ACC112 (cell line): ENCODE data around the gene GRP.
"Not testable (repeated sequence)": the region's sequence is repeated elsewhere in the genome, so short reads cannot be mapped to it uniquely, and the experiment has no call there.

Source experiments
- H2AFZ ChIP-seq: fragments of 200-600 bp; sonication (generic); one replicate; pipeline ENCODE4 v1.6.0; 2017; ENCODE audit warnings: antibody characterized with exemption, low read length; ENCODE audit not compliant: unreplicated experiment
- H3K27ac ChIP-seq: fragments of 200-600 bp; sonication (generic); 2 replicates; pipeline ENCODE4 v1.5.1; 2014; ENCODE audit warnings: low read depth, mild to moderate bottlenecking, antibody characterized with exemption, low read length, moderate library complexity
- H3K27me3 ChIP-seq: fragments of 200-600 bp; sonication (generic); 2 replicates; pipeline ENCODE4 v1.6.1; 2014; ENCODE audit warnings: mild to moderate bottlenecking, antibody characterized with exemption, low read length, moderate library complexity, mixed read lengths; ENCODE audit not compliant: insufficient read depth
- H3K36me3 ChIP-seq: fragments of 200-600 bp; sonication (generic); 2 replicates; pipeline ENCODE4 v1.6.1; 2016; ENCODE audit warnings: mild to moderate bottlenecking, antibody characterized with exemption, low read length, moderate library complexity, mixed read lengths; ENCODE audit not compliant: insufficient read depth
- H3K4me1 ChIP-seq: fragments of 200-600 bp; sonication (generic); one replicate; pipeline ENCODE4 v1.6.1; 2016; ENCODE audit warnings: low read length, mixed read lengths; ENCODE audit not compliant: insufficient read depth, unreplicated experiment, control insufficient read depth
- H3K4me3 ChIP-seq: fragments of 200-600 bp; sonication (generic); 2 replicates; pipeline ENCODE4 v1.5.1; 2014; ENCODE audit warnings: mild to moderate bottlenecking, low read depth, low read length
- H3K79me2 ChIP-seq: fragments of 200-600 bp; sonication (generic); one replicate; pipeline ENCODE4 v1.6.0; 2016; ENCODE audit warnings: low read length; ENCODE audit not compliant: control insufficient read depth, unreplicated experiment, insufficient read depth

Gene GRP

DNA sequence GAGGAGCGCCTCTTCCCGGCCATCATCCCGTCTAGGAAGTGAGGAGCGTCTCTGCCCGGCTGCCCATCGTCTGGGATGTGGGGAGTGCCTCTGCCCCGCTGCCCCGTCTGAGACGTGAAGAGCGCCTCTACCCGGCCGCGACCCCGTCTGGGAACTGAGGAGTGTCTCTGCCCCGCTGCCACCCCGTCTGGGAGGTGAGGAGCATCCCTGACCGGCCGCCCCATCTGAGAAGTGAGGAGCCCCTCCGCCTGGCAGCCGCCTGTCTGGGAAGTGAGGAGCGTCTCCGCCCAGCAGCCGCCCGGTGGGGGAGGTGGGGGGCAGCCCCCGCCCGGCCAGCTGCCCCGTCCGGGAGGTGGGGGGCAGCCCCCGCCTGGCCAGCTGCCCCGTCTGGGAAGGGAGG lies 35.5 kb downstream of the GRP start:
- H3K27me3 ChIP-seq = peaks cover 39% of the 10 kb centered on the region
- H2AFZ ChIP-seq, H3K4me1 ChIP-seq, H3K79me2 ChIP-seq, H3K27ac ChIP-seq, H3K4me3 ChIP-seq, H3K36me3 ChIP-seq: not testable (repeated sequence)

DNA sequence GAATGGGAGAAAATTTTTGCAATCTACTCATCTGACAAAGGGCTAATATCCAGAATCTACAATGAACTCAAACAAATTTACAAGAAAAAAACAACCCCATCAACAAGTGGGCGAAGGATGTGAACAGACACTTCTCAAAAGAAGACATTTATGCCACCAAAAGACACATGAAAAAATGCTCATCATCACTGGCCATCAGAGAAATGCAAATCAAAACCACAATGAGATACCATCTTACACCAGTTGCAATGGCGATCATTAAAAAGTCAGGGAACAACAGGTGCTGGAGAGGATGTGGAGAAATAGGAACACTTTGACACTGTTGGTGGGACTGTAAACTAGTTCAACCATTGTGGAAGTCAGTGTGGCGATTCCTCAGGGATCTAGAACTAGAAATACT lies 41.9 kb downstream of the GRP start:
- not testable (repeated sequence) for H3K4me1 ChIP-seq, H2AFZ ChIP-seq, H3K27ac ChIP-seq, H3K4me3 ChIP-seq, H3K36me3 ChIP-seq, H3K79me2 ChIP-seq
- peaks cover 43% of the 10 kb centered on the region for H3K27me3 ChIP-seq

DNA sequence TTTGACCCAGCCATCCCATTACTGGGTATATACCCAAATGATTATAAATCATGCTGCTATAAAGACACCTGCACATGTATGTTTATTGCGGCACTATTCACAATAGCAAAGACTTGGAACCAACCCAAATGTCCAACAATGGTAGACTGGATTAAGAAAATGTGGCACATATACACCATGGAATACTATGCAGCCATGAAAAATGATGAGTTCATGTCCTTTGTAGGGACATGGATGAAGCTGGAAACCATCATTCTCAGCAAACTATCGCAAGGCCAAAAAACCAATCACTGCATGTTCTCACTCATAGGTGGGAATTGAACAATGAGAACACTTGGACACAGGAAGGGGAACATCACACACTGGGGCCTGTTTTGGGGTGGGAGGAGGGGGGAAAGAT lies 42.3 kb downstream of the GRP start:
- not testable (repeated sequence) for H3K79me2 ChIP-seq, H3K4me3 ChIP-seq, H2AFZ ChIP-seq, H3K36me3 ChIP-seq, H3K4me1 ChIP-seq, H3K27ac ChIP-seq
- H3K27me3 ChIP-seq = peaks cover 47% of the 10 kb centered on the region

DNA sequence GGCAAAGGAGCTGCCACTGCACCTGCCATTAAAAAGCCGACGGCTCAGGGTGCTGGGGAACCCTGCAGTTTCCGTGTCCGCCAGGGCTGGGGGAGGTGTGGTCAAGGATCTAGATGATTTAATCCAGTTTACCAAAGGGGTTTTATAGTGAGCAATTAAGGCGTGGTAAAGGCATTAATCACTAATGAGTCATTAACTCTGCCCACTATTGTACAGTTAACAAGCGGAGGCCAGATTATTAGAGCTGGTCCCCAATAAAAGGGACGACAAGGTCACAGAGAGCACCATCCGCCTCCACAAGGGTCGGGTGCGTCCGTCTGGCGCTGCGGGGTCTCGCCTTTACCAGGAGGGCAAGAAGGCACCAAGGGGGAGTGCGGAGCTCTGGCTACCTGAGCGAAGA lies 43.7 kb downstream of the GRP start:
- Histone ChIP-seq H3K36me3 (no peaks in the 10 kb centered on the region), H3K4me1 (no peaks in the 10 kb centered on the region), H3K79me2 (no peaks in the 10 kb centered on the region), H2AFZ (no peak overlapping the region), H3K27me3 (peaks cover 62% of the 10 kb centered on the region), H3K27ac (no peak overlapping the region), H3K4me3 (no peak overlapping the region)

DNA sequence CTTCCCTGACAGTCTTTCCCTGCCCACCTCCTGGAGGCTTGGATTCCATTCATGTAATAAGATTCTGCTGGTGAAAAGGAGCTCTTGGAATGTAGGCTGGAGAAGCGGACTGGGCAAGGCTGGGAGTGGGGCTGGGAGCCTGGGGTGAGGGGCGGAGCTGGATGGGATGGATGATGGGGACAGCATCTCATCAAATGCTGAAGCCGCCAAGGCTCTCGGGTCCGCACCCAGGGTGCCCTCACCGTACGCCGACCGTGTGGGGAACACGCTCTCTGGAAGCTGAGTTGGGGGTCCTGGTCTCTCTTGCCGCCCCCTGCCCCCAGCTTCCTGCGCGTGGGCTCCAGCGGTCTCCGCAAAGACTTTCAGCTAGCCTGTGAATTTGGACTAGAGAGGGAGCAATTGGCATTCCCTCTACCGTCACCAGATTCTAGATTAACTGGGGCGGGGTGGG lies 44.2 kb downstream of the GRP start:
- peaks cover 65% of the 10 kb centered on the region for H3K27me3 ChIP-seq
- H2AFZ ChIP-seq = no peak overlapping the region
- no peaks in the 10 kb centered on the region for H3K4me1 ChIP-seq
- no peaks in the 10 kb centered on the region for H3K36me3 ChIP-seq
- H3K4me3 ChIP-seq = no peak overlapping the region
- H3K79me2 ChIP-seq = no peaks in the 10 kb centered on the region
- H3K27ac ChIP-seq = no peak overlapping the region

DNA sequence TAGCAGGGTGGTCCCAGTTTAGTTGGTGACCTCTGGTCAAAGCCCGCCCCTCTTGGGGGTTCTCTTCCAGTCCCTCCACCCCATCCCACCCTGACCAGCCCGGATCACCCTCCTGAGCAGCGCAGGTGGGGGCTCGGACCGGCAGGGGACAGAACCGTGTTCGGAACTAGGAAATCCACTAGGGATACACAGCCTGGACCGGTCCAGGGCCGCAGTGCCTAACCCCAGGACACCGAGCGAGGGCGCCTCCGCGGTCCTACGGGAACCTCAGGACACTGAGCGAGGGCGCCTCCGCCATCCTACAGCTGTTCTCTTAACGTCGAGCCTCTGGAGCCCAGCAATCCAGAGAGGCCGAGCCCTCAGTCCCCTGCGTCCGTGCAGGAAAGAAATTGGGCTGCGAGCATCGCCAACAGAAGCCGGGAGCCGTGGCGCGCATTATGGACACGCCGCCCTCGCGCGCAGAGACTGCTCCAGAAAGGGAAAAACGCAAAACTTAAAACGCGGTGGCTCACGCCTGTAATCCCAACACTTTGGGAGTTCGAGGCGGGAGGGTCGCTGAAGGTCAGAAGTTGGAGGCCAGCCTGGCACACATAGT lies 44.8 kb downstream of the GRP start:
- Histone ChIP-seq H3K4me1 (no peaks in the 10 kb centered on the region), H3K27ac (no peak overlapping the region), H3K4me3 (peak overlapping the region; percentile 69), H3K27me3 (peaks cover 71% of the 10 kb centered on the region), H3K79me2 (no peaks in the 10 kb centered on the region), H3K36me3 (no peaks in the 10 kb centered on the region), H2AFZ (no peak overlapping the region)

DNA sequence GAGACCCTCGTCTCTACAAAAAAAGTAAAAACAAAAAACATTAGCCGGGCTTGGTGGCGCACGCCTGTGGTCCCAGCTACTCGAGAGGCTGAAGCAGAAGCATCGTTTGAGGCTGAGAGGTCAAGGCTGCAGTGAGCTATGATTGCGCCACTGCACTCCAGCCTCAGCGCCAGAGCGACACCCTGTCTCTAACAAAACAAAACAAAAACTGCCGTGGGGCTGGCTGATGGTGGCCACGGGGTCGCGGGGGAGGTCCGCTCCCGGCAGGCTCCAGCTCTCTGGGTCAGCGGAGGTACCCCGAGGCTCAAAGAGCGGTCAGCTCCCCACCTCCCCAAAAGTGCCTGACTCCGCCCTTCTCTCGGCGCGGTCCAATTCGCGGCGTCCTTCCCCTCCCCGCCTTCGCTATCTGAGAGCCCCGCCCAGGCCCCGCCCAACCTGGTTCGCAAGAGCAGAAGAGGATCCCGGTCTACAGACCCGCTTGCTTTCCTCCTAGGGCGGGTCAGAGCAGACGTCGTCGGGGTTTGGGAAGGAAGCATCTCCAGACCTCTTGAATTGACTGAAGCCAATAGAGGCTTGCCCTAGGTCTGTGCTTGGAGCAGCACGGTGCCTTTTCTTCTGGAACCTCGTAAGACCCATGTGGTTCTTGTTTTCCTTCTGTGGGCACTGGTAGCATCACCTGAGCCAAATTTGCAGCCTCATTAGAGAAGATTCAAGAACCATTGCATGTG lies 45.5 kb downstream of the GRP start:
- Histone ChIP-seq H3K27me3 (peaks cover 78% of the 10 kb centered on the region), H3K27ac (no peak overlapping the region), H3K36me3 (no peaks in the 10 kb centered on the region), H3K4me3 (peak overlapping the region; percentile 69), H3K79me2 (no peaks in the 10 kb centered on the region), H2AFZ (no peak overlapping the region), H3K4me1 (no peaks in the 10 kb centered on the region)

DNA sequence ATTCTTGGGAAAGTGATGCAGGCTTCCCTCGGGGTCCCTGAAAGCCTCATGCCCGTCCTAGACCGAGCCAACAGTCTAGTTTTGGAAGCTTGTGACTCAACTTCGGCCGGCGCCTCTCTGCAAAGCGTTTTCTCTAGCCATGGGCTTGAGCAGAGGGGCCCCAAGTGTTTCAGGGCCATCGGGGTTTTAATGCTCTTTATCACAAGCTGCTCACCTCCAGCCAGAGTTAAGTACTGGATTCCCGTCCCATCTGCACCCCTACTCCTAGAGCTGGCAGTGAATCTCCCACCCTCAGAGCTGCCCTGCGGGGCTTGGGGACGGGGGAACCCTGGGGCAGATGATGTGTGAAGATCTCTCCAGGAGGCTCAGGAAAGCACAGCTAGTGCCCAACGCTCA lies 46.0 kb downstream of the GRP start:
- Histone ChIP-seq H3K36me3 (no peaks in the 10 kb centered on the region), H3K27me3 (peaks cover 83% of the 10 kb centered on the region), H3K79me2 (no peaks in the 10 kb centered on the region), H3K4me1 (no peaks in the 10 kb centered on the region), H2AFZ (no peak overlapping the region), H3K4me3 (peak overlapping the region; percentile 69; the same call in 1 of the 2 replicates), H3K27ac (no peak overlapping the region)

DNA sequence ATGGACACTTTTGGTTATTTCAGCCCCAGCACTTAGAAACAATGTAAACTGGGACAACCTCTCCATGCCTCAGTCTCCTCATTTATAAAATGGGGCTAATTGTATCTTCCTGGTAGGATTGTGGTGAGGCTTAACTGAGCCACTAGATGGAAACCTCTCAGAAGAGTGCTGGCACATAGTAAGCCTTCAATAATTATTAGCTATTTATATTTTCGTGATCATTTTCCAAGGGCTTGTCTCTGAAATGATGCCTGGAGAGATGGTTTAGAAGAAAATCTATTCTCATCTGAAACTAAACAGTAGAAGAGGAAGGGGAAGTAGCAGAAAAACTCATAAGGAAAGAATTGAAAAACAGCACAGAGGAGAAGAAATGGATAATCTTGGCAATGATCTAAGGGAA lies 46.5 kb downstream of the GRP start:
- Histone ChIP-seq H3K4me1 (no peaks in the 10 kb centered on the region), H3K27me3 (peaks cover 88% of the 10 kb centered on the region), H3K27ac (no peak overlapping the region)

DNA sequence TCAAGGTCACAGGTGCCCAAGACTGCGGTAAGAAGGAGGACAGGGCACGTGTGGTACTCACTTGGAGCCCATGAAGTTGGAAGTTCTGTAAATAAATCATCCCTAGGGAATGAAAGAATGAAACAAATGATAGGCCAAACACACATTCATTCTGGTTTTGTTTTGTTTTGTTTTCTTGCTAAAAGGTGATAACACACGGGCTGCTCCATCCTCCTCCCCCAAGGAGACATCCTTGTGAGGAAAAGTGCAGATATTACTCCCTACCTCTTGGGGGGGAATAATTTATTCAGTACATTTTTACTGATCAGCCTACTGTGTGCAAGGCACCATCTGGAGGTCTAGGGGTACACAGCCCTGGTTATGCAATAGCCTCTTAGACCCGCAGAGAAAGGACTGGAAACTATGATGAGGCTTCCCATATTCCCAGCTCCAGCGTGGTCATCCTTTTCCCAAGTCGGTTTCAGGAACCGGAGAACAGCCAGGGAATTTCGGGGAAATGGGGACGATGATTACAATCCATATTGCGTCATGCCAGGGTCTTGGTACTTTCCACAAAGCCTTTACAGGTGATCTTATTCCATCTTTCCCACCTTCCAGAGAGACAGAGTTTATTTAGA lies 47.0 kb downstream of the GRP start:
- H3K27me3 ChIP-seq = peaks cover 94% of the 10 kb centered on the region
- no peaks in the 10 kb centered on the region for H3K4me1 ChIP-seq
- H3K4me3 ChIP-seq = no peak overlapping the region
- no peak overlapping the region for H3K27ac ChIP-seq
- H3K79me2 ChIP-seq = no peaks in the 10 kb centered on the region
- no peaks in the 10 kb centered on the region for H3K36me3 ChIP-seq
- H2AFZ ChIP-seq = no peak overlapping the region

More for the DNA sequence above, 46.5 kb downstream of the GRP start:
- no peaks in the 10 kb centered on the region for H3K36me3 ChIP-seq
- H3K79me2 ChIP-seq = no peaks in the 10 kb centered on the region
- no peak overlapping the region for H2AFZ ChIP-seq
- H3K4me3 ChIP-seq = no peak overlapping the region
